Retinal pigment epithelial cell (primary cell): ENCODE measurements around the gene PSMG4.

ENCODE experiments used
- DNase-seq: peaks from one replicate; pipeline ENCODE4 v3.0.0-alpha.2; 2010; ENCODE audit warnings: low read depth
- H3K4me3 ChIP-seq: 2 replicates; pipeline ENCODE4 v1.5.1; 2011; ENCODE audit warnings: mild to moderate bottlenecking, low read length, control low read depth, moderate library complexity
- TF ChIP-seq, protein P1 (sequence below): conservative IDR thresholded peaks from 2 replicates; pipeline ENCODE4 v1.5.1; 2011; ENCODE audit warnings: low read depth, low read length, control low read depth, inconsistent platforms

PSMG4 gene

DNA sequence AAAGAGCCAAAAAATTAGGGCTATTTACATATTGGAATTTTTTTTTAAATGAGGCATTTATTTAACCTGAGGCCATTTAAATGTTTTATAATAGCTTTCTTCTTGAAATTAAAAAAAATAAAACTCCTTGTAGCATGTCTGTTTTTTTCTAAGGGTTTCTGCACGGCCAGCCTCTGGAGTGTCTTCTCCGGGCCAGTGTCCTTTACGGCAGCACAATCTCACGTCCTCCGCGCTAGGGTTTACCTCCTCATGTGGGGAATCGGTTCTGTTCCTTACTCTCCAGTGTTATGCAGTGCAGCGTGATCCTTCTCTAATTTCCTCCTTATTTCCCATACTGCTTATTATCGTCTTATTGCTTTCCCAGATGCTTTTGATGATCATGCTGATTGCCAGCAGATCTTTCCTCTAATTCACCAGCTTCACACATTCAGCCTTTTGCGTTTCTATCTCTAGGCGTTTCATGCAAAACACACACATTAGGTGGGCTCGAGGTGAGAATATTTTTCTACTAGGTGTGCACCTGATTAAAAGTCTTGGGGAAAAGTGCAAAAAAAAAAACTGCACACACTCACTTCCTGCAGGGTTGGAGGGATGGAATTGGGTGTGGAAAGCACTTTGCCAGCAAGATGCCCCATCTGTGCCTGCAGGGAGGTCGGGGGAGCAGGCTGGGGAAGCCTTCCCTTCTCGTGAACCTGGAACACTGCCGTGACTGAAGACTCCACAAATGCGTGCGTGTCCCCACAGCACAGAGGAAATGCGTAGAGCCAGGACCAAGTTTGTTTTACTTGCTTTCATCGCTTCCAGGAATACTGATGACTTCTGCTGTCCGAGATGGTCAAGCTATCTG is 56.1 kb downstream of the PSMG4 start:
- H3K4me3 ChIP-seq: no peak overlapping the region
- no peak for DNase-seq
- TF ChIP-seq, protein P1, sequence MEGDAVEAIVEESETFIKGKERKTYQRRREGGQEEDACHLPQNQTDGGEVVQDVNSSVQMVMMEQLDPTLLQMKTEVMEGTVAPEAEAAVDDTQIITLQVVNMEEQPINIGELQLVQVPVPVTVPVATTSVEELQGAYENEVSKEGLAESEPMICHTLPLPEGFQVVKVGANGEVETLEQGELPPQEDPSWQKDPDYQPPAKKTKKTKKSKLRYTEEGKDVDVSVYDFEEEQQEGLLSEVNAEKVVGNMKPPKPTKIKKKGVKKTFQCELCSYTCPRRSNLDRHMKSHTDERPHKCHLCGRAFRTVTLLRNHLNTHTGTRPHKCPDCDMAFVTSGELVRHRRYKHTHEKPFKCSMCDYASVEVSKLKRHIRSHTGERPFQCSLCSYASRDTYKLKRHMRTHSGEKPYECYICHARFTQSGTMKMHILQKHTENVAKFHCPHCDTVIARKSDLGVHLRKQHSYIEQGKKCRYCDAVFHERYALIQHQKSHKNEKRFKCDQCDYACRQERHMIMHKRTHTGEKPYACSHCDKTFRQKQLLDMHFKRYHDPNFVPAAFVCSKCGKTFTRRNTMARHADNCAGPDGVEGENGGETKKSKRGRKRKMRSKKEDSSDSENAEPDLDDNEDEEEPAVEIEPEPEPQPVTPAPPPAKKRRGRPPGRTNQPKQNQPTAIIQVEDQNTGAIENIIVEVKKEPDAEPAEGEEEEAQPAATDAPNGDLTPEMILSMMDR: no peak

DNA sequence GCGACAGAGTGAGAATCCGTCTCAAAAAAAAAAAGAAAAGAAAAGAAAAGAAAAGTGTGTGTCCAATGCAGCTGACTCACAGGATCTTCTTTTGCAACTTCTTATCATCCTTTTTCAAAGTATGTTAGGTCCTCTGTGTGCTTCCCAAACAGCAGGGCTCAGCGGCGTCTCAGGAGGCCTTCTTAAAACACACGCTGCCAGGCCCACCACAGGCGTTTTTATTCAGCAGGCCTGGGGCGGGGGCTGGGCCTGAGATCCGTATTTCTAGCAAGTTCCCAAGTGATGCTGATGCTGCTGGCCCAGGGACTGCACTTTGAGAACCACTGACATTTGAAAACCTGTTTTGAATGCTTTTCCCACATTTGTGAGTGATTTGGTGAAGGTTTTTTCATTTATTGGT is 57.1 kb downstream of the PSMG4 start:
- H3K4me3 ChIP-seq: no peak overlapping the region
- no peak for DNase-seq
- TF ChIP-seq, protein P1: no peak

DNA sequence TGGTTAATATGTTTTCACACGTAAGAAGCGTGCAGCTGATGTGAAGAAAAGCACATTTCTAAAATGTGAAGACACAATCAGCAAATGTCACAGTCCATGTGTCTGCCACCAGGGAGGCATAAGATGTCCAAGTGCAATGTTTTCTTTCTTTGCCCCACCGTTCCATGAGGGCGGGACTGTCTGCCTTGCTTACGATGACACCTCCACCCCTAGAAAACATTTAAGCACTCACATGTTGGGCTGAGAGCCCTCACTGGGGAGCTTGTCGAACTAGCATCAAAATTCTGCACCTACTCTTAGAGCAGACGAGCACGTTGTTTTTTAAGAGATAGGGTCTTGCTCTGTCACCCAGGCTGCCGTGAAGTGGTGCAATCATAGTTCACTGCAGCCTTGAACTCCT is 57.6 kb downstream of the PSMG4 start:
- no peak for DNase-seq
- no peak overlapping the region for H3K4me3 ChIP-seq
- TF ChIP-seq, protein P1: no peak

DNA sequence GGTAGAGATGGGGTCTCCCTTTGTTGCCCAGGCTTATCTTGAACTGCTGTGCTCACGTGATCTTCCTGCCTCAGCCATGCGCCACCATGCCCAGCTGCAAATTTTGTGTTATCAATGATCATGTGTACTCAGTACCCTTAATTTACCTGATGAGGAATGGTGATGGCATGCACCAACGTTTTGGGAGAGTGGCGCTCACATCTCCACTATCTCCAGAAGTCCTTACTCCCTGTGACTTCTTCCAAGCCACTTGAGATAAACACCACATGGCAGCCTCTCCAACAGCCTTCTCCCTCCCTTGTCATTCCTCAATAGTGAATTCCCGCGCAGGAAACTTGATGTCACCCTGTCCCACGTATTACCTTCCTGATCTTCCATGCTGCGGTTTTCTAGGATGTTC is 58.1 kb downstream of the PSMG4 start:
- TF ChIP-seq, protein P1: no peak
- no peak overlapping the region for H3K4me3 ChIP-seq
- no peak for DNase-seq
